MM.1S (cell line): ENCODE results near the gene MPZL3.

Experiments used
- DNase-seq: peaks from one replicate; pipeline ENCODE4 v3.0.0-alpha.2; 2015
- H2AFZ ChIP-seq: fragments of 300-600 bp; sonication (generic); 2 replicates; pipeline ENCODE4 v1.6.0; 2016; ENCODE audit warnings: antibody characterized with exemption, low read length
- H3F3A ChIP-seq: fragments of 300-600 bp; sonication (generic); 2 replicates; pipeline ENCODE4 v1.6.1; 2016; ENCODE audit warnings: mild to moderate bottlenecking, antibody characterized with exemption, low read length, moderate library complexity, mixed read lengths; ENCODE audit not compliant: insufficient read depth
- H3K27ac ChIP-seq: fragments of 300-600 bp; sonication (generic); 2 replicates; pipeline ENCODE4 v1.5.1; 2016; ENCODE audit warnings: mild to moderate bottlenecking, low read length
- H3K27me3 ChIP-seq: fragments of 300-600 bp; sonication (generic); replicated peaks from 2 replicates; pipeline ENCODE4 v1.6.0; 2016; ENCODE audit warnings: low read length; ENCODE audit not compliant: insufficient read depth
- H3K36me3 ChIP-seq: fragments of 300-600 bp; sonication (generic); replicated peaks from 2 replicates; pipeline ENCODE4 v1.6.1; 2016; ENCODE audit warnings: mild to moderate bottlenecking, low read length, mixed read lengths; ENCODE audit not compliant: insufficient read depth
- H3K4me1 ChIP-seq: fragments of 300-600 bp; sonication (generic); 2 replicates; pipeline ENCODE4 v1.6.1; 2016; ENCODE audit warnings: low read length, mixed read lengths
- H3K4me2 ChIP-seq: fragments of 300-600 bp; sonication (generic); 2 replicates; pipeline ENCODE4 v1.6.0; 2016; ENCODE audit warnings: low read depth, low read length
- H3K4me3 ChIP-seq: fragments of 300-600 bp; sonication (generic); 2 replicates; pipeline ENCODE4 v1.5.1; 2016; ENCODE audit warnings: low read length, mixed read lengths
- H3K79me2 ChIP-seq: fragments of 300-600 bp; sonication (generic); 2 replicates; pipeline ENCODE4 v1.6.1; 2016; ENCODE audit warnings: mixed run types, low read length, mixed read lengths
- H3K9ac ChIP-seq: fragments of 300-600 bp; sonication (generic); 2 replicates; pipeline ENCODE4 v1.6.1; 2016; ENCODE audit warnings: low read length, mixed read lengths
- H3K9me2 ChIP-seq: fragments of 300-600 bp; sonication (generic); replicated peaks from 2 replicates; pipeline ENCODE4 v1.6.1; 2016; ENCODE audit warnings: mild to moderate bottlenecking, low read length, mixed read lengths; ENCODE audit not compliant: insufficient read depth
- H3K9me3 ChIP-seq: fragments of 300-600 bp; sonication (generic); replicated peaks from 2 replicates; pipeline ENCODE4 v1.6.1; 2016; ENCODE audit warnings: mild to moderate bottlenecking, low read length, mixed read lengths; ENCODE audit not compliant: insufficient read depth
- H4K20me1 ChIP-seq: fragments of 300-600 bp; sonication (generic); 2 replicates; pipeline ENCODE4 v1.6.1; 2016; ENCODE audit warnings: mild to moderate bottlenecking, low read length, moderate library complexity, mixed read lengths; ENCODE audit not compliant: insufficient read depth
- CTCF ChIP-seq: fragments of 300-600 bp; sonication (generic); IDR thresholded peaks from 2 replicates; pipeline ENCODE4 v1.5.1; 2016; ENCODE audit warnings: antibody characterized with exemption, low read length, mixed read lengths
- EZH2 ChIP-seq: fragments of 300-600 bp; sonication (generic); optimal IDR thresholded peaks from 2 replicates; pipeline ENCODE3; 2017; ENCODE audit warnings: low read depth, mild to moderate bottlenecking, antibody characterized with exemption, low read length, mixed read lengths
- EZH2phosphoT487 ChIP-seq: fragments of 300-600 bp; sonication (generic); IDR thresholded peaks from 2 replicates; pipeline ENCODE4 v1.6.1; 2018; ENCODE audit warnings: antibody characterized with exemption, low read length

The MPZL3 gene

GRCh38 chr11:118212781-118213191, 39.4 kb downstream of the MPZL3 start:
- H3K27ac ChIP-seq = no peak overlapping the region
- H3K9me2 ChIP-seq = no peaks in the 10 kb centered on the region
- DNase-seq = no peak

GRCh38 chr11:118212131-118212725, 39.9 kb downstream of the MPZL3 start:
- H3K4me3 ChIP-seq = no peak overlapping the region
- H3K9ac ChIP-seq = no peak overlapping the region
- peaks cover 15% of the 10 kb centered on the region for H3K4me1 ChIP-seq
- H3F3A ChIP-seq = peaks cover 9% of the 10 kb centered on the region; the same call in 1 of the 2 replicates
- no peaks in the 10 kb centered on the region for H3K79me2 ChIP-seq
- no peaks in the 10 kb centered on the region; the same call in 1 of the 2 replicates for H4K20me1 ChIP-seq
- H3K36me3 ChIP-seq = no peaks in the 10 kb centered on the region
- no peaks in the 10 kb centered on the region for H3K9me3 ChIP-seq
- no peaks in the 10 kb centered on the region for H3K9me2 ChIP-seq
- TF ChIP-seq EZH2phosphoT487 = no peak
- TF ChIP-seq EZH2 = no peak
- TF ChIP-seq CTCF = no peak
- H3K27me3 ChIP-seq = peaks cover 84% of the 10 kb centered on the region
- no peak for DNase-seq
- H2AFZ ChIP-seq = no peak overlapping the region
- no peak overlapping the region for H3K27ac ChIP-seq
- H3K4me2 ChIP-seq = no peak overlapping the region

More at GRCh38 chr11:118212781-118213191, 39.4 kb downstream of the MPZL3 start:
- no peak overlapping the region for H3K9ac ChIP-seq
- no peak overlapping the region for H2AFZ ChIP-seq
- H3K36me3 ChIP-seq = no peaks in the 10 kb centered on the region
- H3K4me1 ChIP-seq = peaks cover 15% of the 10 kb centered on the region
- H3K79me2 ChIP-seq = no peaks in the 10 kb centered on the region
- no peaks in the 10 kb centered on the region; the same call in 1 of the 2 replicates for H4K20me1 ChIP-seq
- H3K27me3 ChIP-seq = peaks cover 82% of the 10 kb centered on the region
- no peak overlapping the region for H3K4me3 ChIP-seq
- H3F3A ChIP-seq = peaks cover 9% of the 10 kb centered on the region; the same call in 1 of the 2 replicates
- no peak overlapping the region for H3K4me2 ChIP-seq
- H3K9me3 ChIP-seq = no peaks in the 10 kb centered on the region
- no peak for TF ChIP-seq CTCF
- no peak for TF ChIP-seq EZH2phosphoT487
- no peak for TF ChIP-seq EZH2

- no peak overlapping the region for H2AFZ ChIP-seq
- TF ChIP-seq EZH2 = no peak
- no peak for TF ChIP-seq CTCF
- no peak for TF ChIP-seq EZH2phosphoT487
- no peak overlapping the region for H3K4me2 ChIP-seq
- peaks cover 21% of the 10 kb centered on the region for H3K4me1 ChIP-seq
- no peaks in the 10 kb centered on the region for H3K79me2 ChIP-seq
- no peaks in the 10 kb centered on the region; the same call in 1 of the 2 replicates for H4K20me1 ChIP-seq
- H3K4me3 ChIP-seq = no peak overlapping the region
- no peak for DNase-seq
- H3K27me3 ChIP-seq = peaks cover 80% of the 10 kb centered on the region
- peaks cover 9% of the 10 kb centered on the region; the same call in 1 of the 2 replicates for H3F3A ChIP-seq
- H3K36me3 ChIP-seq = no peaks in the 10 kb centered on the region
- H3K9ac ChIP-seq = no peak overlapping the region
- no peaks in the 10 kb centered on the region for H3K9me3 ChIP-seq
- no peaks in the 10 kb centered on the region for H3K9me2 ChIP-seq
- no peak overlapping the region for H3K27ac ChIP-seq
Measured at GRCh38 chr11:118211006-118211405, 41.2 kb downstream of the MPZL3 start.
